ENCODE measurements around the gene PAK5.

Gene PAK5

DNA sequence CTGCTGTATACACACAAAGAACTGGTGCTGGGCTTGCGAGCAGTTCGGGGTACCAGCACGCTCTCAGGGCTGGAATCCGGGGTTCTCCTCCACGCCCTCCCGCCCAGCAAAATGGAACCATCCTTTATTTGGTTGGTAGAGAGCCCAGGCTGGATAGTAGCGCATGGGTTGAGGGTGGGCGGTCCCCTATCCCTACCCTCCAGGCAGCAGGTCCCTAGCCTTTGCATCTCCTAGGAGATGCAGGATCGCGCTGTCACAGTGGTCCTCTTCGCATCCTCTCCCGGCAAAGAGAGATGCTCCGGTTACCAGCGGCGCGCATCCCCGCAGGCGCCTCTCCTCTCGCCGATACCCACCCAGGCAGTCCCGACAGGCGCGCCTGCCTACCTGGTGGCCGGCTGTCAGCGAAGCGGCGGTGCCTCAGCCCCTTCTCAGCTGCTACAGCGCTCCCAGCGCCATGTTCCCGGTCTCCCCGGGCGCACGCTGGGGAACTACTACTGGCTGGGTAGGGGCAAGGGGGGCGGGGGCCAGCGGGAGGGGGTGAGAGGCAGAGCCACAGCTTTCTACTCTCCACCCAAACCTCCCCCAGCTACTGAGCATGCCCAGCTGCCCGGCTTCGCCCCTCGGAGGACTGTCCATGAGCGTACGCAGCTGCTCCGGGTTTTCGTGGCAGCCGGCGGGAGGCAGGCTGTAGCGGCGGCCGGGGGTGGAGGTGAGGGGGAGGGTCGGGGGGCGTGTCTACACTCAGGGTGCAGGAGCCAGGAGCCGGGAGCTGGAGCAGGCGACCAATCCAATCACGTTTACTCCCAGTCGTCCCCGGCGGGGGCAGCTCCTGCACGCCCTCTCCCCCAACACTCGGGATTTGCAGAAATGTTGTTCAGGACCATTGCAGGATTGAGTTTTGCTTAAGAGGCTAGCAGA is at the start of gene PAK5:
TSS of gene PAK5 (minus strand) at position 699 of the 918 bp plus-strand sequence. CDS start 194,748 bp downstream, outside the sequence.
- no peak for DNase-seq (ENCODE audit: low read depth)

DNA sequence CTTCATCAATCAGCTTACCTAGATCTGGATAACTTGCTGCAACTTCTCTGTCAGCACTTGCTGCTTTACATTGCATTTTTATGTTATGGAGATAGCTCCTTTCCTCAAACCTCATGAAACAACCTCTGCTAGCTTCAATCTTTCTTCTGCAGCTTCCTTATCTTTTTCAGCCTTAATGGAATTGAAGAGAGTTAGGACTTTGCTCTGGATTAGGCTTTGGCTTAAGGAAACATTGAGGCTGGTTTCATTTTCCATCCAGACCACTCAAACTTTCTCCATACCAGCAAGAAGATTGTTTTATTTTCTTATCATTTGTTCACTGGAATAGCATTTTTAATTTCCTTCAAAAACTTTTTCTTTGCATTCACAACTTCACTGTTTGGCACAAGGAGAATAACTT is 48.8 kb upstream of the PAK5 start:
- no peak for DNase-seq (ENCODE audit: low read depth)

DNA sequence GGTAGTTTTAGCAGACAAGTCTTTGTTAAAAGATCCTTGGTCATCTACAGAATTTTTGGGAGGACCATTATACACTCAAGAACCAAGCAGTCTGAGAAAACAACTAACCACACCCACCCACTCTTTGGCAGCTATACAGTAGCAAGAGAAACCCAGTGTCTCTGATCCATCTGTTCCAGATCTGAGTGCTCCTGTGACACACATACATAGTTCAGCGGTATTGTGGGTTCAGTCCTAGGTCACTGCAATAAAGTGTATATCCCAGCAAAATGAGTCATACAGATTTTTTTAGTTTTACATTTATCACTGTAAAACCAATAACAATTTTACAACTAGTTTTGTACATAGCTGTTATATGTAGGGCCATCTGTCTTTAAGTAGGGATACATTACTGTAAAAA is 47.4 kb upstream of the PAK5 start:
- peak; percentile 29 for DNase-seq (ENCODE audit: low read depth)

- no peak for DNase-seq (ENCODE audit: low read depth)
These were observed 45.8 kb upstream of the PAK5 start for GRCh38 chr20:9884666-9885065.

- no peak for DNase-seq (ENCODE audit: low read depth)
These were observed 45.2 kb upstream of the PAK5 start for GRCh38 chr20:9884061-9884460.

GRCh38 chr20:9877932-9878495 is 39.1 kb upstream of the PAK5 start:
- no peak for DNase-seq (ENCODE audit: low read depth)

DNA sequence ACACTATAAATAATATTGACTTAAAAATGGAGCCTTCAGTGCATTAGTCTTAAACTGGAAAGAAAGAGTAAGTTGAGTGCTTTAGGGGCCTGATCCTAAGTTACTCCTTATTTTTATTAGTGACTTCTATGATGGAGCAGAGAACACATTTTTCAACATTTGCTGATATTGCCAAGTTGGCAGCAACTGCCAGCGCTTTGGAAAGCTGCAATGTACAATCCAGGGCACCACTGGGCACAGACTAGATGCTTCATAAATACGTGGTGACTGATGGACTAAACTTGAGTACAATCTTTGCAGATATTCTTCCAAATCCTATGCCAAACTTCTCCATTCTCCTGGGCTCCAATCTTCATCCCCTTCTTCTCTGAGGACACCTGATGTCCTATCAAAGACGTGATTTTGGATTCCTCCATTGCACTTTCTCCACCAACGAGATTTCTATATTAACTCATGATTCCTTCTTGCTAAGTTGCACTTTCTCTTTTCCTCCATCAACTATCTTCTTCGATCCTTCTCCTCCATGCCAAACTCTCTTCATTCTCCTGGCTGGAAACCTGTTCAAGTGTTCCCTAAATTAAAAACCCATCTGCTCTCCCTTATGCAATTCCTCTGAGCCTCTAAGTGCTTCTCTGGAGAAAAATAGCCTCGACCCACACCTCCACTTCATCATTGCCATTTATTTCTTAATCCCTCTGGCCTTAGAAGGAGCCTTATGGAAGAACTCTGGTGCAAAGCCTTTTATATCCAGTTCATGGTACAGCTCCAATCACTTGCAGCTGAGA is 28.5 kb upstream of the PAK5 start:
- no peak for DNase-seq (ENCODE audit: low read depth)

- DNase-seq (ENCODE audit: low read depth), result no peak
These were observed 13.7 kb upstream of the PAK5 start for GRCh38 chr20:9852566-9852965.

DNA sequence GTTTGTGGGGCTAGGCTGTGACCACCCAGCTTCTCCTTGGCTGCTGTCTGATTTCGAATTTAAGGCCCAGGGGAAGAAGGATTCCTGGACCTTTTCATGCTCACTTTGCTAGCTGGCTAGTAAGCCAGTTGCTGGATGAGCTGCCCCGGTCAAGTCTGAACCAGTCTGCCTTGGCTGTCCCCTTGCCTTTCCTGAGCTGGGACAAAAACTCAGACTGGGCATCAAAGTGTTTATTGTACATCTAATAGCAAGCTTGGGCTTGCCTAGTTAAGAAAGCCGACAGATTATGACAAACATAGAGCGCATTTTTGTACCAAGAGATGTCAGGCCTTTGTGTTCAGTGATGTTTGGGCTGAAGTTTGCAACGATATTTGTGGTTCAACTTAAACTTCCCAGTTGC is 750 bp upstream of the PAK5 start:
- DNase-seq (ENCODE audit: low read depth), result no peak

- no peak for DNase-seq (ENCODE audit: low read depth)
These were observed 870 bp downstream of the PAK5 start for GRCh38 chr20:9838035-9838377.

- no peak for DNase-seq (ENCODE audit: low read depth)
These were observed 1.2 kb downstream of the PAK5 start for GRCh38 chr20:9837634-9838033.

DNA sequence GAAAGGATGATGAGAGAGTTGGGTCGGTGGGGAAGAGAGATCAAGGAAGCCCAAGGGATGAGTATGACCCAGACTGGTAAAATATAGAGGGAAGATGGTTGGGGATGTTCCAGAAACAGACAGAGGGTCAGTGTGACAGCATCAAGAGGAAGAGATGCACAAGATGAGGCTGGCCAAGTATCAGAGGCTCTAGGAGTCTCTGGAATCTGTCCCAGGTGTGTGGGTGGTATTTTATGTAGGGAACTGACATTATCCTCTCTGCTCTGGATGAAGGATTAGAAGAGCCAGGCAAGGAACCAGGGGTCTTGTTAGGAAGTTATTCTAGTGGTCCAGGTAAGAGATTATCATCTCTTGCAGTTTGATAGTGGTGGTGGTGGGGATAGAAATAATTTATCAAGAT is 3.6 kb downstream of the PAK5 start:
- no peak for DNase-seq (ENCODE audit: low read depth)

- no peak for DNase-seq (ENCODE audit: low read depth)
These were observed 7.8 kb downstream of the PAK5 start for GRCh38 chr20:9831032-9831431.

DNA sequence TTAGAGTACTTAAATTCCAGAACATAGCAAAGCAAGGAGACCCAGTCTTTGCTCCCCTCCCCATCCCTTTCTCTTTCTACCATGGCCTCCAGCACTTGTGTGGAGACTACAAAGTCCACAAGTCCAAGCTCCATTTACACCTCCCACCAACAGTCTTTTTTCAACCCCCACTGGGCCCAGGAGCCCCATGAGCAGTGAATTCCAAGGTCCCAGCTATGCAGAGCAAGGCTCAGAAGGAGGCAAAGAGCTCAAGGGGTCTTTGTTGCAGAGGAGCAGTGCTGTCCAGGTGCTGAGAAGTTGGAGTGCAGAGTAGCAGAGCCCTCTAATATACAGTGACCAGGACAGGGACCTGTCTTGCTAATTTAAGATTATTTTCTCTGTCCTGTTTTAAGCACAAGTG is 9.0 kb downstream of the PAK5 start:
- no peak for DNase-seq (ENCODE audit: low read depth)

DNA sequence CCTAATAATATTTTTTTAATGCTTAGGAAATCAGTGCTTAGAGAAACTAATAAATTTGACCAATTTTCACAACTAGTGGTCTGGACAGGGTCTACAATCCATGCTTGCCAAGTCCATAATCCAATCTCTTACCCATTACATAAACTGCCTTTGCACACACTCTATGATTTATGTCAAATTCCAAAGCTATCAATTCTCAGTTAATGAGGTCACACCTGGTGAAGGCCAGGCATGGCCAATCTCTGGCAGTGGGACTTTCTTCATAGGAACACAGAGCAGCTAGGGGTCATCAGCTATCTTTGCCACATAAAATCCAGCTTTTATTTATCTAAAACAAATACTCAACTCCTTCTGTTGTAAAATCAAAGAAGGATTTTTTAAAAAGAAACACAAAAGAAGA is 21.2 kb downstream of the PAK5 start:
- no peak for DNase-seq (ENCODE audit: low read depth)

GRCh38 chr20:9815632-9816031 is 23.2 kb downstream of the PAK5 start:
- DNase-seq (ENCODE audit: low read depth), result no peak

GRCh38 chr20:9810738-9811137 is 28.1 kb downstream of the PAK5 start:
- DNase-seq (ENCODE audit: low read depth), result no peak

DNA sequence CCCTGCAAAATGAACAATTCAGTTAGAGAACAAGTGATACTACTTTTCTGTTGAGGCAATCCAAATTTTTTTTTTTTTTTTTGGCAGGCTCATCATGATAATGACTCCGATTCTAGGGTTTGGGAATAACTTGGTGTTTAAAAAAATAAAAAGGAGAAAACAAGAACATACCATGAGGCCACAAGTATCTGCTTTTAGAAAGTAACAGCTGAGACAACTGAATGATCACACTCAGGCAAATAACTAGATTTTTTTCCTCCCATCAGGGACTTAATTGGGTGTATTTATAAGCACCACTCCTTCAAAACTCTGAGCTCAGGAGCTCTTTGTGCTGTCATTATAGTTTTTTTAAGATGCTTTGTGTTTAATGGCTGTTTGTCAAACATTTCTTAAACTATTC is 29.6 kb downstream of the PAK5 start:
- DNase-seq (ENCODE audit: low read depth), result no peak

DNA sequence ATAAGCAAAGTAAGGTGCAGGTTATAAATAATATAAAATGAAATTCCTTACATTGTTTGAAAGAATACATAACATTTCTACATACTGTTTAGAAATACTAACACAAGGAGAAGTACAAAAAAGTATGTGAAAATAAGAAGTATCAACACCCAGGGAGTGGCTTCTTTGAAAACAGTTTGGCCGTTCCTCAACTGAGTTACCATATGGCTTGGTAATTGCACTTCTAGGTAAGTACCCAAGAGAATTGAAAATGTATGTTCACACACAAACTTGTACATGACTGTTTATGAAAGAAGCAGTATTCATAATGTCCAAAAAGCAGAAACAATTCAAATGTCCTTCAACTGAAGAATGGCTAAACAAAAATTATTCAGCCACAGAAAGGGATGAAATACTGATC is 30.7 kb downstream of the PAK5 start:
- DNase-seq (ENCODE audit: low read depth), result no peak

DNA sequence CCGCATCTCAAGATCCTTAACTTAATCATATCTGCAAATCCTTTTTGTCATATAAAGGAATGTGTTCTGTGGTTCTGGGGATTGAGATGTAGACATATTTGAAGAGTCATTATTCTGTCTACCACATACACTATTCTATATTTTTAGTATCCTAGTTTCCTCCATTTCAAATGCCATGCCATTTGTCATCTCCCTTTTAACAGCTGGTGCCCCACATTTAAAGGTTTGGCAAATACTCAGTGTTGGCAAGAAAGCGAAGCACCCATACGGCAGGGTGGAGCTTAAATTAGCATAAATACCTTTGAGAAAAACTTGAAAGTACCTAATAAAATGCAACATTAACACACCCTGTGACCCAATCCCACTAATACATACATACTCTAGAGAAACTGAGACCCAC is 31.7 kb downstream of the PAK5 start:
- no peak for DNase-seq (ENCODE audit: low read depth)

GRCh38 chr20:9800421-9800820 is 38.5 kb downstream of the PAK5 start:
- no peak for DNase-seq (ENCODE audit: low read depth)

DNA sequence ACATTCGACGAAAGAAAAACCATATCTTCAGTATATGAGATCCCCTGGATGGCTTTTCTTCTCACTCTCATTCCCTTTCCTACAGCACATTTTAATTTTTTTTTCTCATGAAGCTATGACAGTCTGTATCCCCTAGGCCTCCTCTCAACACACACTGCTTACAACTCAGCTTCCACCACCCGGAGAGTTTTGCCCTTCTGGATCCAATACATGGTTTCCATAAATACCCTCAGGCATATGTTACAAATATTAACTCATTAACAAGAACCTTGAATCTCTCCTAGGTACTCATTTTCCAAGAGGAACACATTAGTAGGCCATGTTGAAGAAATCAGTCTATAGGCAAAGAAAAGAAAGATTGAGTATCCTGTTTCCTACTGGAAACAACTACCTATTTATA is 44.0 kb downstream of the PAK5 start:
- no peak for DNase-seq (ENCODE audit: low read depth)

- DNase-seq (ENCODE audit: low read depth), result no peak
These were observed 46.2 kb downstream of the PAK5 start for GRCh38 chr20:9792674-9793073.

Measured in HS-5 (cell line).